Hypothalamus (tissue), 51 donors: ENCODE measurements around the gene TUBGCP3.
"Not testable (repeated sequence)": the region's sequence is repeated elsewhere in the genome, so short reads cannot be mapped to it uniquely, and the experiment has no call there.

Experiments used
- DNase-seq, 51 donors: peaks; one replicate each; lab custom pipeline; 2025; lab: John Stamatoyannopoulos, UW

TUBGCP3 gene

GRCh38 chr13:112486386-112487126 lies 101.4 kb downstream of the TUBGCP3 start:
- DNase-seq = no peak

GRCh38 chr13:112485814-112486213 lies 102.1 kb downstream of the TUBGCP3 start:
- DNase-seq = not testable (repeated sequence)

DNA sequence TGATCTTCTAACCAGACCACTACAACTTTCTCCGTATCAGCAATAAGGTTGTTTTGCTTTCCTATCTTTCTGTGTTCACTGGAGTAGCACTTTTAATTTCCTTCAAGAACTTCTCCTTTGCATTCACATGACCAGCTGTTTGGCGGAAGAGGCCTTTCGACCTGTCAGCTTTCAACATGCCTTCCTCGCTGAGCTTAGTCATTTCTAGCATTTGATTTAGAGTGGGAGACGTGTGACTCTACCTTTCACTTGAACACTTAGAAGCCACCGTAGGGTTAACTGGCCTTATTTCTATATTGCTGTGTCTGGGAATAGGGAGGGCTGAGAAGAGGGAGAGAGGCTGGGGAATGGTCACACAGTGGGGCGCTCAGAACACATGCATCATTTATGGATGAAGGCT lies 104.7 kb downstream of the TUBGCP3 start:
- DNase-seq = no peak

DNA sequence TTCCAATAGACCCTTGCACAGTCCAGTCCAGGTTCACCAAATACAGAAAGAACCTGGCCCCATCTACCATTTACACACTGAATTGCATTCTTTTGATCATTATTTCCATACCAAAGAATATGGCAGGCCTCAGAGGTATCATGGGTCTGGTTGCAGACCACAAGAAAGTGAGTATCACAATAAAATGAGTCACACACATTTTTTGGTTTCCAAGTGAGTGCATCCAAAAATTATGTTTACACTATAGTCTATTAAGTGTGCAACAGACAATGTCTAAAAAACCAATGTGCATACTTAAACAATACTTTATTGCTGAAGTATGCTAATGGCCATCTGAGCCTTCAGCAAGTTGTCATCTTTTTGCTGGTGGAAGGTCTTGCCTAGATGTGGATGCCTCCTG lies 106.5 kb downstream of the TUBGCP3 start:
- no peak for DNase-seq

GRCh38 chr13:112479389-112479788 lies 108.6 kb downstream of the TUBGCP3 start:
- no peak for DNase-seq

DNA sequence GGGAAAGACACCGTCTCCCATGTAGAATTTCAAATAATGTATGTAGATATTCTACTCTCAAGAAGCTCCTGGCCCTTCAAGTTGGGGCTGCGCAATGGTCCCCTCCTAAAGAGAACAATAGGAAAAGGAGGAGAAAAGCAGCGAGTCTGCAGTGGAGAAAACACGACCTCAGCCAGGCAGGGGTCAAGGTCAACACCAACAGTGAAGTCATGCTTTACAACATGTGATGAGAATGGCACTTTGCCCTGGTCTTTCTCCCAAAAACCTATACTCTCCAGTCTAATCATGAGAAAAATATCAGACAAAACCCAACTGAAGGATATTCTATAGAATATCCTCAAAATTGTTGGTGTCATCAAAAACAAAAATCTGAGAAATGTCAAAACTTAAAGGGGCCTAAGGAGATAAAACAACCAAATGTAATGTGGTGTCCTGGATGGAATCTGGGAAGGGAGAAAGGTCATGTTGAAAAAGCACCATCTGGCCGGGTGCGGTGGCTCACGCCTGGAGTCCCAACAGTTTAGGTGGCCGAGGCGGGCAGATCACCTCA lies 110.8 kb downstream of the TUBGCP3 start:
- no peak for DNase-seq

GRCh38 chr13:112475889-112476288 lies 112.1 kb downstream of the TUBGCP3 start:
- DNase-seq = no peak

GRCh38 chr13:112474869-112475268 lies 113.1 kb downstream of the TUBGCP3 start:
- DNase-seq = no peak

- no peak for DNase-seq
Observed at GRCh38 chr13:112473818-112474217, 114.1 kb downstream of the TUBGCP3 start.

DNA sequence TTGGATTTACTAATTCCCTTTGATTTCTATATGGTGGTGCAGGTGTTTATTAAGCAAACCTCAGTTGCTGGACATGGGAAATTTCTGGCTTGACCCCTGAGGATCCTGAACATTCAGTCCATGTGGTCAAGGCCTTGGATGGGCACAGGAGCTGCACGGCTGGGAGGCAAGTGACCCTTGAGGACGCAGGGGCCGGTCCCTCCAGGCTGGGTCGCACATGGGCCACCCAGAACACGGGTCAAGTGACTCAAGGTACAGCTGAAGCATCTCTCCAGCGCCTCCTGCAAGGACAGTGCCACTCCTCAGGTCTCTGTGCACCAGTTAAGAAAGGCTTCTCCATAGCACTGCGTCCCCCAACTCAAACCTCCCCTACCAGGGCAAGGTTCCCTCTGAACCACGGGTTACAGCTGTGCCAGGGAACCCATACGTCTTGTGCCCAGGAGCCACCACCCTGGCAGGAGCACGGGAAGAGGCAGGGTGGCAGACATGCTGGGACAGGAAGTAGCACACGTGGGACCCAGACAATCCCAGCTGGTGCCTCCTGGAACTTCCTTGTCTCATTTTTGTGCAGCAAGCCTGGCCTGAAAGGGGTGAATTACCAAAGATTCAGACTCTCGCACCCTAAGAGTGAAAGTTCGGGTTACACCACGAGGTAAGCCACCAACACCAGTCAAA lies 118.7 kb downstream of the TUBGCP3 start:
- no peak for DNase-seq

DNA sequence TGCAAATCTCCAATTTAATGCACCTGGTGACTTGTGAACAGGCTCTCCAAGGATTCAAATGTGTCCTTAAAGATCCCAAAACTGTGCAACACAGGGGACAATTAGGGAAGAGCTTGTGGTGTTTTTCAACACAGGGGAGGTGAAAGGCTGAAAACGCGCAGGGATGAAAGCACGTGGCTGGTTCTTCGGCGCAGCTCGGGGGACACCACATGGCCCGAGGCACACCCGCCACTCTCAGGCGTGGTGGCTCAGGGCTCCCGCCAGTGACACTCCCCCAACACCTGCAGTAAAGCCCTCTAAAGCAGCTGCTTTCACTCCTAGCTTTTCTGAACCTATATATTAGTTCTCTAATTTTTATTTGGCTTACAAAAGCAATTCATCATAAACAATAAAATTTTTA lies 119.9 kb downstream of the TUBGCP3 start:
- DNase-seq = no peak

DNA sequence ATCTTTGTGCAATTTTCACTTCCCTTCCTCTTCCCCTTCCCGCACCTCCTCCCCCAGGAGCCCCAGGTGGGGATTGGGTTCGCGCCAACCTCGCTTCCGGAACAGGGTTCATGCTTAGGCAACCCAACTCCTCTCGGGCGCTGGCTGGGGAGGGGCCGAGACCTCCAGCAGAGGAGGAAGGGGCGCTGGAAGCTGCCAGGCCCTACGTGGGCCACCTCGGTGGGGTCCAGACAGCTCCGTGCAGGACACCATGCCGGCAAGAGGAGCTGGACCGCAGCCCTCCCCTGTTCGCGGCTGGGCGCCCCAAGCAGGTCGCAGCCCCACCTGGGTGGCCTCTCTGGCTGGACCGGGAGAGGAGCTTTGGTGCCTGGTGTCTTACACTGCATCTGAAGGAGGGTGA lies 120.7 kb downstream of the TUBGCP3 start:
- DNase-seq = no peak

- no peak for DNase-seq
Observed at GRCh38 chr13:112466132-112467058, 121.6 kb downstream of the TUBGCP3 start.

- DNase-seq = no peak
Observed at GRCh38 chr13:112465251-112466131, 122.5 kb downstream of the TUBGCP3 start.

GRCh38 chr13:112464720-112465119 lies 123.2 kb downstream of the TUBGCP3 start:
- no peak for DNase-seq

- DNase-seq = no peak
Observed at GRCh38 chr13:112462408-112462807, 125.5 kb downstream of the TUBGCP3 start.

DNA sequence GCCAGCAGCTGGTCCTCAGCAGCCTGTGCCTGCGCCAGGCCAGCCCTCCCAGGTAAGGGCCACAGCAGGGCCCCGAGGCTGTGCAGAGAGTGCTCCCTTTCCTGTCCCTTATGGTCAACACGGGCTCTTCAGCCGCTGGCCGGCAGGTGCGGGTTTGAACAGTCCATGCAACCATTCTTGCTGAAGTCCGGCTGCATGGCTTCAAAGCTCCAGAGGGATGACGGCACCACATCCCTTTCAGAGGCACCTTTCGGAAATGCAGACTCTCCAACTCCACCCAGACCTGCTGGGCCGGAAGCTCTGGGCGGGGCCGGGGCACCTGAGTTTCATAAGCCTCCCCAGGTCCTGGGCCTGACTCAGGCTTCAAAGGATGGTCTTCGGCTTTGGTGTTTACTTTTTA lies 130.5 kb downstream of the TUBGCP3 start:
- DNase-seq = no peak

- DNase-seq = no peak
Observed at GRCh38 chr13:112457081-112457480, 130.9 kb downstream of the TUBGCP3 start.

GRCh38 chr13:112456138-112457056 lies 131.6 kb downstream of the TUBGCP3 start:
- no peak for DNase-seq
